ENCODE data around the gene MYEF2. TPM values are rescaled to one million over a fixed set of nuclear protein-coding genes. Genes with fewer than 3 reads are reported as not detected.

Gene MYEF2
- 19.0 TPM for total RNA-seq
- polyA plus RNA-seq = 1 to 10 TPM; 1.5 to 2.8 (median 2.1) TPM

- DNase-seq = peak; percentile 25 to 70 (median 50)
- Mint-ChIP-seq H3K4me1 (peaks cover 5 to 38% (median 14%) of the 10 kb centered on the region in 4 donors), H3K27me3 (peaks cover 23% of the 10 kb centered on the region), H3K27ac (peak within 1 kb of the TSS in 2 of 3 donors; percentile 77 to 95), H3K9me3 (peaks cover 0 to 8% (median 3%) of the 10 kb centered on the region in 7 donors), H3K36me3 (peaks cover 3% of the 10 kb centered on the region), H3K4me3 (peak within 1 kb of the TSS; percentile 83 to 97 (median 92))
- H3K36me3 ChIP-seq (ENCODE audit: control insufficient read depth, insufficient read depth, low read length) = no peaks in the 10 kb centered on the region
- H3K9me3 ChIP-seq (ENCODE audit: control insufficient read depth in 2 of 2, low read length in 2 of 2) = no peaks in the 10 kb centered on the region
- H3K4me3 ChIP-seq (ENCODE audit: low read depth, low read length) = peak within 1 kb of the TSS; percentile 83
- peaks cover 10% of the 10 kb centered on the region for H3K4me1 ChIP-seq (ENCODE audit: control insufficient read depth, insufficient read depth, low read length, poor library complexity, severe bottlenecking)
- H3K27me3 ChIP-seq (ENCODE audit: control insufficient read depth, insufficient read depth, low read length) = peaks cover 7% of the 10 kb centered on the region
- peak within 1 kb of the TSS; percentile 28 for H3K27ac ChIP-seq (ENCODE audit: insufficient read depth, low read length, poor library complexity, severe bottlenecking)
- peak; percentile 71 to 76 for ATAC-seq (ENCODE audit: low read depth in 2 of 2)
These were observed at the start of gene MYEF2 for GRCh38 chr15:48177766-48178647. Gene MYEF2, minus strand, starts transcription at chr15:48178295. Its CDS starts 58 bp downstream, at chr15:48178237.

DNA sequence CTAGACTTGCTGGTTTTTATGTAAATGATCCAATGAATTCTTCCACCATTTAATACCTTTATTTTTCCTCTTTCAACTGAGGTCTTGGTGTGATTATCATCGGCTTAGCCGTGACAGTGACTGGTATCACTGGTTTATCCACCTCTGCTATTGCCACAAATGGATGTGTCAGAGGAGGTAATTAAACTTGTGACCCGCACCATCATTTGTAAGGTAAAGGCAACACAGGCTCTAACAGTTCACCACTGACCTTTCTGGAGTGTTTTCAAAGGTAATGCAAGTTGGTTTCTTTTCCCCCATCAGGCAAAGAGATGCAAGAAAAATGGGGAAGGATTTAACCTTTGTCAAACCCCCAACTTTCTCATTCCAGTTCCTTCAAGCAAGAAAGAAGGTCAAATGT is 47.7 kb upstream of the MYEF2 start:
- peaks cover 20% of the 10 kb centered on the region for H3K27me3 Mint-ChIP-seq
- Histone ChIP-seq H3K27ac (ENCODE audit: insufficient read depth, low read length, poor library complexity, severe bottlenecking) (no peak overlapping the region), H3K4me3 (ENCODE audit: low read depth, low read length) (no peak overlapping the region), H3K4me1 (ENCODE audit: control insufficient read depth, insufficient read depth, low read length, poor library complexity, severe bottlenecking) (no peaks in the 10 kb centered on the region), H3K27me3 (ENCODE audit: control insufficient read depth, insufficient read depth, low read length) (no peaks in the 10 kb centered on the region), H3K9me3 (ENCODE audit: control insufficient read depth in 2 of 2, low read length in 2 of 2) (no peaks in the 10 kb centered on the region), H3K36me3 (ENCODE audit: control insufficient read depth, insufficient read depth, low read length) (no peaks in the 10 kb centered on the region)
- H3K4me3 Mint-ChIP-seq = no peak overlapping the region
- no peaks in the 10 kb centered on the region for H3K36me3 Mint-ChIP-seq
- DNase-seq (no peak), ATAC-seq (ENCODE audit: low read depth in 2 of 2) (no peak)
- no peaks in the 10 kb centered on the region for H3K9me3 Mint-ChIP-seq
- H3K27ac Mint-ChIP-seq = no peak overlapping the region
- H3K4me1 Mint-ChIP-seq = no peaks in the 10 kb centered on the region

GRCh38 chr15:48222627-48223026 is 44.5 kb upstream of the MYEF2 start:
- ATAC-seq (ENCODE audit: low read depth in 2 of 2) = no peak
- no peak overlapping the region for H3K27ac Mint-ChIP-seq
- H3K4me1 ChIP-seq (ENCODE audit: control insufficient read depth, insufficient read depth, low read length, poor library complexity, severe bottlenecking) = no peaks in the 10 kb centered on the region
- no peak overlapping the region for H3K4me3 ChIP-seq (ENCODE audit: low read depth, low read length)
- no peak overlapping the region for H3K4me3 Mint-ChIP-seq
- H3K36me3 ChIP-seq (ENCODE audit: control insufficient read depth, insufficient read depth, low read length) = no peaks in the 10 kb centered on the region
- H3K9me3 Mint-ChIP-seq = peaks cover 0 to 2% (median 0%) of the 10 kb centered on the region in 7 donors
- no peaks in the 10 kb centered on the region for H3K9me3 ChIP-seq (ENCODE audit: control insufficient read depth in 2 of 2, low read length in 2 of 2)
- H3K4me1 Mint-ChIP-seq = no peaks in the 10 kb centered on the region
- no peak overlapping the region for H3K27ac ChIP-seq (ENCODE audit: insufficient read depth, low read length, poor library complexity, severe bottlenecking)
- H3K27me3 Mint-ChIP-seq = peaks cover 20% of the 10 kb centered on the region
- no peak for DNase-seq
- H3K27me3 ChIP-seq (ENCODE audit: control insufficient read depth, insufficient read depth, low read length) = no peaks in the 10 kb centered on the region
- no peaks in the 10 kb centered on the region for H3K36me3 Mint-ChIP-seq

- Mint-ChIP-seq H3K27me3 (peaks cover 15% of the 10 kb centered on the region), H3K27ac (no peak overlapping the region), H3K4me3 (no peak overlapping the region), H3K36me3 (no peaks in the 10 kb centered on the region), H3K9me3 (peaks cover 0 to 2% (median 0%) of the 10 kb centered on the region in 7 donors), H3K4me1 (no peaks in the 10 kb centered on the region)
- H3K9me3 ChIP-seq (ENCODE audit: control insufficient read depth in 2 of 2, low read length in 2 of 2) = no peaks in the 10 kb centered on the region
- H3K27me3 ChIP-seq (ENCODE audit: control insufficient read depth, insufficient read depth, low read length) = no peaks in the 10 kb centered on the region
- no peak overlapping the region for H3K4me3 ChIP-seq (ENCODE audit: low read depth, low read length)
- no peak overlapping the region for H3K27ac ChIP-seq (ENCODE audit: insufficient read depth, low read length, poor library complexity, severe bottlenecking)
- ATAC-seq (ENCODE audit: low read depth in 2 of 2) = no peak
- H3K4me1 ChIP-seq (ENCODE audit: control insufficient read depth, insufficient read depth, low read length, poor library complexity, severe bottlenecking) = no peaks in the 10 kb centered on the region
- no peak for DNase-seq
- H3K36me3 ChIP-seq (ENCODE audit: control insufficient read depth, insufficient read depth, low read length) = no peaks in the 10 kb centered on the region
These were observed 43.8 kb upstream of the MYEF2 start for GRCh38 chr15:48221885-48222284.

GRCh38 chr15:48221261-48221660 is 43.2 kb upstream of the MYEF2 start:
- Histone ChIP-seq H3K36me3 (ENCODE audit: control insufficient read depth, insufficient read depth, low read length) (no peaks in the 10 kb centered on the region), H3K4me1 (ENCODE audit: control insufficient read depth, insufficient read depth, low read length, poor library complexity, severe bottlenecking) (no peaks in the 10 kb centered on the region), H3K4me3 (ENCODE audit: low read depth, low read length) (no peak overlapping the region), H3K27me3 (ENCODE audit: control insufficient read depth, insufficient read depth, low read length) (no peaks in the 10 kb centered on the region), H3K27ac (ENCODE audit: insufficient read depth, low read length, poor library complexity, severe bottlenecking) (no peak overlapping the region), H3K9me3 (ENCODE audit: control insufficient read depth in 2 of 2, low read length in 2 of 2) (no peaks in the 10 kb centered on the region)
- H3K27me3 Mint-ChIP-seq = peaks cover 13% of the 10 kb centered on the region
- no peak overlapping the region for H3K4me3 Mint-ChIP-seq
- H3K9me3 Mint-ChIP-seq = peaks cover 0 to 2% (median 0%) of the 10 kb centered on the region in 7 donors
- DNase-seq = no peak
- no peaks in the 10 kb centered on the region for H3K36me3 Mint-ChIP-seq
- no peak overlapping the region for H3K27ac Mint-ChIP-seq
- no peaks in the 10 kb centered on the region for H3K4me1 Mint-ChIP-seq
- no peak for ATAC-seq (ENCODE audit: low read depth in 2 of 2)

GRCh38 chr15:48205981-48206380 is 27.9 kb upstream of the MYEF2 start, which contains the start of gene SLC12A1:
Gene SLC12A1, plus strand, starts transcription at chr15:48206302. Its CDS starts 1,418 bp downstream, at chr15:48207720.
- Histone ChIP-seq H3K9me3 (ENCODE audit: control insufficient read depth in 2 of 2, low read length in 2 of 2) (no peaks in the 10 kb centered on the region), H3K4me1 (ENCODE audit: control insufficient read depth, insufficient read depth, low read length, poor library complexity, severe bottlenecking) (no peaks in the 10 kb centered on the region), H3K4me3 (ENCODE audit: low read depth, low read length) (no peak within 1 kb of the TSS), H3K27ac (ENCODE audit: insufficient read depth, low read length, poor library complexity, severe bottlenecking) (no peak within 1 kb of the TSS), H3K27me3 (ENCODE audit: control insufficient read depth, insufficient read depth, low read length) (no peaks in the 10 kb centered on the region), H3K36me3 (ENCODE audit: control insufficient read depth, insufficient read depth, low read length) (no peaks in the 10 kb centered on the region)
- DNase-seq (no peak), ATAC-seq (ENCODE audit: low read depth in 2 of 2) (no peak)
- no peak within 1 kb of the TSS for H3K4me3 Mint-ChIP-seq
- H3K27me3 Mint-ChIP-seq = peaks cover 21% of the 10 kb centered on the region
- peaks cover 0 to 2% (median 0%) of the 10 kb centered on the region in 7 donors for H3K9me3 Mint-ChIP-seq
- H3K27ac Mint-ChIP-seq = no peak within 1 kb of the TSS
- no peaks in the 10 kb centered on the region for H3K36me3 Mint-ChIP-seq
- H3K4me1 Mint-ChIP-seq = no peaks in the 10 kb centered on the region

GRCh38 chr15:48202068-48202467 is 24.0 kb upstream of the MYEF2 start:
- H3K9me3 ChIP-seq (ENCODE audit: control insufficient read depth in 2 of 2, low read length in 2 of 2) = no peaks in the 10 kb centered on the region
- Mint-ChIP-seq H3K9me3 (peaks cover 0 to 2% (median 0%) of the 10 kb centered on the region in 7 donors), H3K4me1 (no peaks in the 10 kb centered on the region), H3K27ac (no peak overlapping the region), H3K36me3 (no peaks in the 10 kb centered on the region), H3K27me3 (peaks cover 18% of the 10 kb centered on the region), H3K4me3 (no peak overlapping the region)
- no peak overlapping the region for H3K4me3 ChIP-seq (ENCODE audit: low read depth, low read length)
- DNase-seq (no peak), ATAC-seq (ENCODE audit: low read depth in 2 of 2) (no peak)
- peaks cover 3% of the 10 kb centered on the region for H3K27me3 ChIP-seq (ENCODE audit: control insufficient read depth, insufficient read depth, low read length)
- no peak overlapping the region for H3K27ac ChIP-seq (ENCODE audit: insufficient read depth, low read length, poor library complexity, severe bottlenecking)
- no peaks in the 10 kb centered on the region for H3K4me1 ChIP-seq (ENCODE audit: control insufficient read depth, insufficient read depth, low read length, poor library complexity, severe bottlenecking)
- H3K36me3 ChIP-seq (ENCODE audit: control insufficient read depth, insufficient read depth, low read length) = no peaks in the 10 kb centered on the region
